ENCODE results near the gene TF. TPM values are rescaled to one million over a fixed set of nuclear protein-coding genes. Genes with fewer than 3 reads are reported as not detected.

Gene TF
- polyA plus RNA-seq, 3 donors = 0.73 TPM; not detected in 2

DNA sequence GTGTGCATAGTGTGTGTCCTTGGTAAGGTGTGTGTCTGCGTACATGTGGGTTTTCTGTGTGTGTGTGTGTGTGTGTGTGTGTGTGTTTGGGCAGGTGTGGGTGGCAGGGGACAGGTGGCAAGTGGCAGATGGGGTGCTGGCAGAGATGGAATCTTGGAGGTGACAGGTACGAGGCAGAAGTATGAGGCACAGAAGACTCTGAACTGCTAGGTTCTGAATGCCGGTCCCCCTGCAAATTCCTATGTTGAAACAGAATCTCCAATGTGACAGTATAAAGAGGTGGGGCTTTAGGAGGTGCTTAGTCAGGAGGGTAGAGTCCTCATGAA, 89.2 kb downstream of the TF start:
- H3K4me3 ChIP-seq (replicated peaks in 1 of 3; ENCODE audit: low read depth in 2 of 3, low read length in 3 of 3) = no peak overlapping the region

DNA sequence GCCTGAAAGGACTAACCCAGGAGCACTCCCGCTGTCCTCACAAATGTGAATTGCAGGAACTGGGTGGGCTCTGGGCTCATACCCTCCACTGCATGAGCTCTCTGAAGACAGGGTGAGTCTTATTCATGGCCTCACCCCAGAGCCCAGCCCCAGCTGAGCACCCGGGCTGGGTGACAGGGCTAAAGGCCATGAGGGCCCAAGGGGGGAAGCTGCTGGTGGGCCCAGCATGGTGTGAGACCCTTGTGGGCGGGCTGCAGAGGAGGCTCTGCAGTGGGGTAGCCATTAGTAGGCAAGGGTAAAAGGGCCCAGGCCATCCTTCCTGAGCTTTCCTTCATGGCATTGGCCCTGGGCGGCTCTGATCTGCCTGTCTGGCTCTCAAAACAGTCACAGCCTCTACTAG, 89.8 kb downstream of the TF start:
- Mint-ChIP-seq H3K36me3 (no peaks in the 10 kb centered on the region), H3K27me3 (ENCODE audit: low read depth in 3 of 3) (peaks cover 0 to 2% (median 1%) of the 10 kb centered on the region in 3 donors), H3K4me1 (no peaks in the 10 kb centered on the region), H3K27ac (no peak overlapping the region), H3K9me3 (no peaks in the 10 kb centered on the region), H3K4me3 (no peak overlapping the region)
- WGBS (ENCODE audit: insufficient coverage) = 94% methylated on average over 4 of the region's 4 CpGs
- no peak overlapping the region for H3K9ac ChIP-seq (ENCODE audit: insufficient read depth, low read length, poor library complexity, severe bottlenecking)
- H3K36me3 ChIP-seq (replicated peaks in 1 of 2; ENCODE audit: control insufficient read depth in 1 of 2, insufficient read depth in 2 of 2, low read length in 2 of 2) = no peaks in the 10 kb centered on the region
- DNase-seq = no peak
- no peak overlapping the region for H2AFZ ChIP-seq (ENCODE audit: insufficient read depth, low read depth, low read length, poor library complexity, severe bottlenecking)
- H3K27ac ChIP-seq (ENCODE audit: low read depth in 1 of 2, low read length in 2 of 2) = no peak overlapping the region
- no peaks in the 10 kb centered on the region for H4K20me1 ChIP-seq (ENCODE audit: insufficient read depth, low read length)
- H3K27me3 ChIP-seq (ENCODE audit: control insufficient read depth in 2 of 2, insufficient read depth in 2 of 2, low read length in 2 of 2) = no peaks in the 10 kb centered on the region
- H3K79me2 ChIP-seq (ENCODE audit: insufficient read depth, low read length) = no peaks in the 10 kb centered on the region
- H3K4me3 ChIP-seq (replicated peaks in 1 of 3; ENCODE audit: low read depth in 2 of 3, low read length in 3 of 3) = no peak overlapping the region
- H3K4me2 ChIP-seq (replicated peaks; ENCODE audit: extremely low read depth, low read length, poor library complexity, severe bottlenecking) = no peak overlapping the region
- H3K9me3 ChIP-seq (replicated peaks in 1 of 2; ENCODE audit: control insufficient read depth in 1 of 2, insufficient read depth in 1 of 2, low read length in 2 of 2) = no peaks in the 10 kb centered on the region
- intact Hi-C loops (cut with micrococcal nuclease) = no loop called here
- H3K4me1 ChIP-seq (ENCODE audit: control insufficient read depth in 1 of 2, insufficient read depth in 2 of 2, low read length in 2 of 2) = no peaks in the 10 kb centered on the region
- TF ChIP-seq, protein P1, sequence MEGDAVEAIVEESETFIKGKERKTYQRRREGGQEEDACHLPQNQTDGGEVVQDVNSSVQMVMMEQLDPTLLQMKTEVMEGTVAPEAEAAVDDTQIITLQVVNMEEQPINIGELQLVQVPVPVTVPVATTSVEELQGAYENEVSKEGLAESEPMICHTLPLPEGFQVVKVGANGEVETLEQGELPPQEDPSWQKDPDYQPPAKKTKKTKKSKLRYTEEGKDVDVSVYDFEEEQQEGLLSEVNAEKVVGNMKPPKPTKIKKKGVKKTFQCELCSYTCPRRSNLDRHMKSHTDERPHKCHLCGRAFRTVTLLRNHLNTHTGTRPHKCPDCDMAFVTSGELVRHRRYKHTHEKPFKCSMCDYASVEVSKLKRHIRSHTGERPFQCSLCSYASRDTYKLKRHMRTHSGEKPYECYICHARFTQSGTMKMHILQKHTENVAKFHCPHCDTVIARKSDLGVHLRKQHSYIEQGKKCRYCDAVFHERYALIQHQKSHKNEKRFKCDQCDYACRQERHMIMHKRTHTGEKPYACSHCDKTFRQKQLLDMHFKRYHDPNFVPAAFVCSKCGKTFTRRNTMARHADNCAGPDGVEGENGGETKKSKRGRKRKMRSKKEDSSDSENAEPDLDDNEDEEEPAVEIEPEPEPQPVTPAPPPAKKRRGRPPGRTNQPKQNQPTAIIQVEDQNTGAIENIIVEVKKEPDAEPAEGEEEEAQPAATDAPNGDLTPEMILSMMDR (IDR thresholded peaks at IDR 0.05) = no peak

More for the DNA sequence above, 89.2 kb downstream of the TF start:
- H3K27ac ChIP-seq (ENCODE audit: low read depth in 1 of 2, low read length in 2 of 2) = no peak overlapping the region
- Mint-ChIP-seq H3K27ac (no peak overlapping the region), H3K27me3 (ENCODE audit: low read depth in 3 of 3) (peaks cover 0 to 5% (median 1%) of the 10 kb centered on the region in 3 donors), H3K4me3 (no peak overlapping the region), H3K4me1 (no peaks in the 10 kb centered on the region), H3K36me3 (no peaks in the 10 kb centered on the region), H3K9me3 (no peaks in the 10 kb centered on the region)
- H3K36me3 ChIP-seq (replicated peaks in 1 of 2; ENCODE audit: control insufficient read depth in 1 of 2, insufficient read depth in 2 of 2, low read length in 2 of 2) = no peaks in the 10 kb centered on the region
- H3K9me3 ChIP-seq (replicated peaks in 1 of 2; ENCODE audit: control insufficient read depth in 1 of 2, insufficient read depth in 1 of 2, low read length in 2 of 2) = no peaks in the 10 kb centered on the region
- H4K20me1 ChIP-seq (ENCODE audit: insufficient read depth, low read length) = no peaks in the 10 kb centered on the region
- WGBS (ENCODE audit: insufficient coverage) = 93% methylated on average over 3 of the region's 3 CpGs
- no peaks in the 10 kb centered on the region for H3K27me3 ChIP-seq (ENCODE audit: control insufficient read depth in 2 of 2, insufficient read depth in 2 of 2, low read length in 2 of 2)
- TF ChIP-seq, protein P1 (IDR thresholded peaks at IDR 0.05) = no peak
- no peaks in the 10 kb centered on the region for H3K79me2 ChIP-seq (ENCODE audit: insufficient read depth, low read length)
- no peaks in the 10 kb centered on the region for H3K4me1 ChIP-seq (ENCODE audit: control insufficient read depth in 1 of 2, insufficient read depth in 2 of 2, low read length in 2 of 2)
- H3K9ac ChIP-seq (ENCODE audit: insufficient read depth, low read length, poor library complexity, severe bottlenecking) = no peak overlapping the region
- DNase-seq = no peak
- no peak overlapping the region for H2AFZ ChIP-seq (ENCODE audit: insufficient read depth, low read depth, low read length, poor library complexity, severe bottlenecking)
- intact Hi-C loops (cut with micrococcal nuclease) = no loop called here
- no peak overlapping the region for H3K4me2 ChIP-seq (replicated peaks; ENCODE audit: extremely low read depth, low read length, poor library complexity, severe bottlenecking)

Data from CD14-positive monocyte (primary cell).